SK-N-SH (cell line): ENCODE results near the gene PPY. TPM values are rescaled to one million over a fixed set of nuclear protein-coding genes. Genes with fewer than 3 reads are reported as not detected.

Source experiments
- CTCF ChIA-PET: fragments of 300-600, 350-600 bp; formaldehyde crosslinking; extraction: SDS; loops from one replicate; lab custom pipeline; 2021; lab: Yijun Ruan, JAX
- POLR2A ChIA-PET: fragments of 350-600 bp; sonication (Branson Sonifier 250); formaldehyde crosslinking; extraction: SDS; loops from one replicate; lab custom pipeline; 2020; ENCODE audit warnings: antibody characterized with exemption, inconsistent platforms; lab: Yijun Ruan, JAX
- DNase-seq: peaks from one replicate; pipeline ENCODE4 v3.0.0; 2012
- H2AFZ ChIP-seq: fragments of 200-600 bp; sonication (generic); 2 replicates; pipeline ENCODE4 v1.8.1; 2016; ENCODE audit warnings: antibody characterized with exemption, mild to moderate bottlenecking, low read depth
- H3F3A ChIP-seq: fragments of 200-600 bp; sonication (generic); replicated peaks from 2 replicates; pipeline ENCODE3; 2016; ENCODE audit warnings: antibody characterized with exemption, mild to moderate bottlenecking; ENCODE audit not compliant: insufficient read depth
- H3K27ac ChIP-seq, 2 experiments: fragments of 200-500 bp in 1 of 2; fragments of 200-600 bp in 1 of 2; sonication (Bioruptor generic) in 1 of 2; sonication (generic), shearing (Covaris generic) in 1 of 2; 2 replicates each; pipeline versions ENCODE4 v1.5.1 to v1.6.1; 2014 to 2016; ENCODE audit warnings: low read depth in 2 of 2, inconsistent platforms in 1 of 2, low read length in 1 of 2, mild to moderate bottlenecking in 1 of 2, mixed read lengths in 1 of 2
- H3K27me3 ChIP-seq: fragments of 200-600 bp; sonication (generic), shearing (Covaris generic); 2 replicates; pipeline ENCODE4 v1.6.1; 2016; ENCODE audit warnings: mixed run types; ENCODE audit not compliant: insufficient read depth
- H3K36me3 ChIP-seq, 2 experiments: fragments of 200-500 bp in 1 of 2; fragments of 200-600 bp in 1 of 2; sonication (Bioruptor generic) in 1 of 2; sonication (generic) in 1 of 2; replicated peaks in 1 of 2; 2 replicates each; pipeline versions ENCODE3 to v1.5.1; 2014 to 2016; ENCODE audit warnings: low read length in 1 of 2, mild to moderate bottlenecking in 1 of 2; ENCODE audit not compliant: insufficient read depth in 2 of 2, control insufficient read depth in 1 of 2
- H3K4me1 ChIP-seq, 2 experiments: fragments of 200-500 bp in 1 of 2; fragments of 200-600 bp in 1 of 2; sonication (Bioruptor generic) in 1 of 2; sonication (generic), shearing (Covaris generic) in 1 of 2; 2 replicates each; pipeline versions ENCODE4 v1.5.1 to v1.6.1; 2014 to 2016; ENCODE audit warnings: low read depth in 1 of 2, low read length in 1 of 2, mixed run types in 1 of 2; ENCODE audit not compliant: insufficient read depth in 2 of 2, control insufficient read depth in 1 of 2
- H3K4me2 ChIP-seq: fragments of 200-600 bp; sonication (generic), shearing (Covaris generic); 2 replicates; pipeline ENCODE4 v1.6.1; 2017; ENCODE audit warnings: mixed run types
- H3K4me3 ChIP-seq, 2 experiments: fragments of 200-500 bp in 1 of 2; fragments of 200-600 bp in 1 of 2; sonication (Bioruptor generic) in 1 of 2; sonication (generic), shearing (Covaris generic) in 1 of 2; 2 replicates each; pipeline versions ENCODE4 v1.5.1 to v1.8.1; 2014 to 2016; ENCODE audit warnings: low read depth in 2 of 2, inconsistent platforms in 1 of 2, low read length in 1 of 2, mild to moderate bottlenecking in 1 of 2, mixed read lengths in 1 of 2, moderate library complexity in 1 of 2
- H3K79me2 ChIP-seq: fragments of 200-600 bp; sonication (generic); 2 replicates; pipeline ENCODE4 v1.8.1; 2017; ENCODE audit warnings: mild to moderate bottlenecking; ENCODE audit not compliant: insufficient read depth
- H3K9ac ChIP-seq: fragments of 200-600 bp; sonication (generic); 2 replicates; pipeline ENCODE4 v1.6.1; 2017; ENCODE audit warnings: mixed run types
- H3K9me2 ChIP-seq: fragments of 200-600 bp; sonication (generic); 2 replicates; pipeline ENCODE4 v1.6.1; 2017; ENCODE audit warnings: mixed run types
- H3K9me3 ChIP-seq: fragments of 200-600 bp; sonication (generic); 2 replicates; pipeline ENCODE4 v1.6.1; 2017; ENCODE audit warnings: mixed run types, mild to moderate bottlenecking, moderate library complexity
- H4K20me1 ChIP-seq: fragments of 200-600 bp; sonication (generic); 2 replicates; pipeline ENCODE4 v1.6.1; 2017; ENCODE audit warnings: mild to moderate bottlenecking, mixed run types; ENCODE audit not compliant: insufficient read depth
- CHD2 ChIP-seq: fragments of 150-350 bp; IDR thresholded peaks from 2 replicates; pipeline ENCODE4 v1.6.1; 2018; ENCODE audit warnings: low read length; ENCODE audit not compliant: partially characterized antibody
- ELF1 ChIP-seq: IDR thresholded peaks from 2 replicates; pipeline ENCODE4 v1.4.0; 2012
- EP300 ChIP-seq, 2 experiments: IDR thresholded peaks; 2 replicates each; pipeline versions ENCODE4 v1.4.0 to v1.6.1; 2012; ENCODE audit warnings: borderline replicate concordance in 1 of 2, low read depth in 1 of 2, low read length in 1 of 2
- EZH2phosphoT487 ChIP-seq: fragments of 200-600 bp; sonication (generic); IDR thresholded peaks from 2 replicates; pipeline ENCODE4 v1.6.1; 2017; ENCODE audit warnings: low read depth, mixed run types, mild to moderate bottlenecking, antibody characterized with exemption, moderate library complexity, borderline replicate concordance
- FOSL2 ChIP-seq: IDR thresholded peaks from 2 replicates; pipeline ENCODE4 v1.4.0; 2012; ENCODE audit warnings: low read depth, mild to moderate bottlenecking, moderate library complexity, borderline replicate concordance
- FOXJ3 ChIP-seq: sonication (generic); formaldehyde crosslinking; IDR thresholded peaks from 2 replicates; pipeline ENCODE4 v1.5.1; 2020; ENCODE audit warnings: mild to moderate bottlenecking, missing genetic modification reagents
- FOXM1 ChIP-seq: IDR thresholded peaks from 2 replicates; pipeline ENCODE4 v1.4.0; 2012; ENCODE audit warnings: low read depth, mild to moderate bottlenecking
- GABPA ChIP-seq: IDR thresholded peaks from 2 replicates; pipeline ENCODE4 v1.4.0; 2012; ENCODE audit warnings: low read depth, mild to moderate bottlenecking
- JUND ChIP-seq: IDR thresholded peaks from 2 replicates; pipeline ENCODE4 v1.4.0; 2012
- MEF2A ChIP-seq: IDR thresholded peaks from 2 replicates; pipeline ENCODE4 v1.4.0; 2012; ENCODE audit warnings: low read depth, borderline replicate concordance
- RAD21 ChIP-seq: IDR thresholded peaks from 2 replicates; pipeline ENCODE4 v1.6.1; 2012; ENCODE audit warnings: mild to moderate bottlenecking, low read length
- RCOR1 ChIP-seq: fragments of 150-350 bp; IDR thresholded peaks from 2 replicates; pipeline ENCODE4 v1.6.1; 2017; ENCODE audit warnings: antibody characterized with exemption, low read length
- RXRA ChIP-seq: IDR thresholded peaks from 2 replicates; pipeline ENCODE4 v1.4.0; 2012; ENCODE audit warnings: low read depth, mild to moderate bottlenecking, borderline replicate concordance
- SIN3A ChIP-seq: IDR thresholded peaks from 2 replicates; pipeline ENCODE4 v1.6.1; 2012; ENCODE audit warnings: low read depth, mild to moderate bottlenecking, low read length, moderate library complexity, borderline replicate concordance
- TEAD4 ChIP-seq: IDR thresholded peaks from 2 replicates; pipeline ENCODE4 v1.4.0; 2012; ENCODE audit warnings: mild to moderate bottlenecking, borderline replicate concordance; ENCODE audit not compliant: insufficient read depth
- YY1 ChIP-seq: IDR thresholded peaks from 2 replicates; pipeline ENCODE4 v1.4.0; 2012; ENCODE audit warnings: low read depth, mild to moderate bottlenecking
- WGBS: methylation state at CpG from one replicate; pipeline ENCODE4 v1.1.6; 2017; ENCODE audit warnings: low lambda C conversion rate; 5-methylcytosine and 5-hydroxymethylcytosine counted together
- polyA plus RNA-seq, 3 experiments: library from polyadenylated mRNA; depleted of rRNA; stranded (reverse); fragments of >200 nt; gene quantifications; 2 replicates each; pipeline ENCODE4 v1.2.3, GENCODE V29; 2012
- TF ChIP-seq, protein P1 (sequence below): fragments of 150-350 bp; IDR thresholded peaks from 2 replicates; pipeline ENCODE4 v1.6.1; 2016; ENCODE audit warnings: mild to moderate bottlenecking, low read depth, low read length
- TF ChIP-seq, protein P2 (sequence below): fragments of 150-350 bp; IDR thresholded peaks from 2 replicates; pipeline ENCODE4 v1.6.1; 2017; ENCODE audit warnings: antibody characterized with exemption, low read length, low read depth, borderline replicate concordance
- TF ChIP-seq, protein P3 (sequence below): IDR thresholded peaks from 2 replicates; pipeline ENCODE4 v1.6.1; 2012; ENCODE audit warnings: mild to moderate bottlenecking, low read depth, low read length, moderate library complexity

The PPY gene
- polyA plus RNA-seq, 1 of the 3 experiments (the other 2 are of a cell fraction) = not detected

DNA sequence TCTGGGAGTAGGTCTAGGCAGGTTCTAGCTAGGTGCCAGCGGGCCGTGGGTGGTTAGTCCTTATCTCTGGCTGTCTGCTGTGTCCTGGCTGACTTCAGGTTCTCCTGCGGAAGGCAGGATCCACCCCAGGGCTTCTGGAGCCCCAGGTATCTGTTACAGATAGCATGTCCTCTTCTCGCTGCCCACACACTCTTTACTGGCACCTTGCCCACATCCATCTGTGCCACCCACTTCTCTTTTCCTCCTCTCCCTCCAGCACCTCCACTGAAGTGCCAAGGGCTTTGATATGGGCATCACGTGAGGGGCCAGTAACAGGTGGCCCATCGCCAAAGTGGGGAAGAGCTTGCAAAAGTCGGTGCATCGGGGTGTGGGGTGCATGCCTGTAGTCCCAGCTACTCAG lies 30.4 kb downstream of the PPY start:
- POLR2A ChIA-PET = no interaction called here
- Histone ChIP-seq H3K4me3 (no peak overlapping the region), H3K9ac (no peak overlapping the region), H2AFZ (no peak overlapping the region), H3K27ac (no peak overlapping the region), H4K20me1 (no peaks in the 10 kb centered on the region)
- DNase-seq = no peak
- TF ChIP-seq RCOR1 (no peak), EZH2phosphoT487 (no peak), RXRA (no peak), TEAD4 (no peak), EP300 (IDR thresholded peaks at IDR 0.05; ENCODE audit: borderline replicate concordance in 1 of 2, low read depth in 1 of 2, low read length in 1 of 2) (no peak), ELF1 (no peak), MEF2A (no peak), FOSL2 (no peak), SIN3A (no peak), FOXJ3 (CRISPR knock-in tag) (no peak), FOXM1 (no peak), GABPA (no peak)
- TF ChIP-seq, protein P1, sequence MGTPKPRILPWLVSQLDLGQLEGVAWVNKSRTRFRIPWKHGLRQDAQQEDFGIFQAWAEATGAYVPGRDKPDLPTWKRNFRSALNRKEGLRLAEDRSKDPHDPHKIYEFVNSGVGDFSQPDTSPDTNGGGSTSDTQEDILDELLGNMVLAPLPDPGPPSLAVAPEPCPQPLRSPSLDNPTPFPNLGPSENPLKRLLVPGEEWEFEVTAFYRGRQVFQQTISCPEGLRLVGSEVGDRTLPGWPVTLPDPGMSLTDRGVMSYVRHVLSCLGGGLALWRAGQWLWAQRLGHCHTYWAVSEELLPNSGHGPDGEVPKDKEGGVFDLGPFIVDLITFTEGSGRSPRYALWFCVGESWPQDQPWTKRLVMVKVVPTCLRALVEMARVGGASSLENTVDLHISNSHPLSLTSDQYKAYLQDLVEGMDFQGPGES = no peak
- TF ChIP-seq, protein P2, sequence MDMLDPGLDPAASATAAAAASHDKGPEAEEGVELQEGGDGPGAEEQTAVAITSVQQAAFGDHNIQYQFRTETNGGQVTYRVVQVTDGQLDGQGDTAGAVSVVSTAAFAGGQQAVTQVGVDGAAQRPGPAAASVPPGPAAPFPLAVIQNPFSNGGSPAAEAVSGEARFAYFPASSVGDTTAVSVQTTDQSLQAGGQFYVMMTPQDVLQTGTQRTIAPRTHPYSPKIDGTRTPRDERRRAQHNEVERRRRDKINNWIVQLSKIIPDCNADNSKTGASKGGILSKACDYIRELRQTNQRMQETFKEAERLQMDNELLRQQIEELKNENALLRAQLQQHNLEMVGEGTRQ = no peak
- TF ChIP-seq, all 33 proteins: peak for 0
- WGBS = 27% methylated on average over 6 of the region's 8 CpGs
- H3K9me3 ChIP-seq = no peaks in the 10 kb centered on the region
- H3F3A ChIP-seq = peaks cover 9% of the 10 kb centered on the region
- no peaks in the 10 kb centered on the region for H3K79me2 ChIP-seq
- CTCF ChIA-PET = interaction anchor here (1.0 to 8.8 kb wide), 4 partner anchors 9 to 83 kb away, joined by 3 to 80 read pairs (median 40); partner anchors contain the start of gene PPY
- H3K36me3 ChIP-seq = no peaks in the 10 kb centered on the region
- no peaks in the 10 kb centered on the region for H3K9me2 ChIP-seq
- H3K4me2 ChIP-seq = no peak overlapping the region
- peaks cover 7% of the 10 kb centered on the region; the same call in 1 of the 2 replicates for H3K27me3 ChIP-seq
- H3K4me1 ChIP-seq = peaks cover 9 to 11% of the 10 kb centered on the region in 2 experiments; a peak in 2 of 4 replicates

DNA sequence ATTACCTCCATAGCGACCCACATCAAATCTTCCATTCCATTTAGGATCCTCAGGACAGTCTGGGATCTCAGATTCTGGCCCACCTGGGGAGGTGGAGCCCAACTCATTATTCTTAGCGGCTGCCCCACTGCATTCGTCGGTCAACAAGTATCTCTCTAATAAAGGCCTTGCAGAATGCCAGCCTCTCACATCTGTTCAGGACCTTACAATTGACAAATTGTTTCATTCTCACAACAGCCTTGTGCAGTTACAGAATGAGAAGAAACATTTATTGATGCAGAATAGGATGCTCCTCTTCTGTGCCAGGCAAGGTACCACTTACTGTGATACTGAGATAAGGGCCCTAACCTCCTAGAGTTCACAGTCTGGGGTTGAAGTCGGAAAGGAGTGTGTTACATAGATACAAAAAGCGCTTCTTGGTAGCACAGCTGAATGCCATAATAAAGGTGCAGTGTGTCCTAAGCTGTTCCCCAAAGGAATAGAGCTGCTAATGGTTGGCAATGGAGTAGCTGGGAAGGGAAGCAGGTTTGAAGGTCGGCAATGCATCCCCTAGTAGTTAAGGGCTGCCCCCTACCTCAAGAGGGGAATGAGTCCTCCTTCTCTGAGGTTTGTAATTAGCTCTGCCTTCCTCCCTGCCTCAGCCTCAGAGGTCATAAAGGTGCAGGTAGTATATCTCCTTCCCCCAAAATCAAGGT lies 32.6 kb downstream of the PPY start:
- Histone ChIP-seq H3F3A (peaks cover 9% of the 10 kb centered on the region), H3K4me3 (no peak overlapping the region; a peak in 1 of 4 replicates), H3K4me2 (no peak overlapping the region), H3K9me2 (no peaks in the 10 kb centered on the region), H3K9me3 (no peaks in the 10 kb centered on the region), H3K36me3 (no peaks in the 10 kb centered on the region), H3K27me3 (peaks cover 7% of the 10 kb centered on the region; the same call in 1 of the 2 replicates), H3K27ac (no peak overlapping the region), H3K79me2 (no peaks in the 10 kb centered on the region), H3K9ac (no peak overlapping the region), H4K20me1 (no peaks in the 10 kb centered on the region), H2AFZ (no peak overlapping the region), H3K4me1 (peaks cover 9 to 23% of the 10 kb centered on the region in 2 experiments; a peak in 2 of 4 replicates)
- 73% methylated on average over 7 of the region's 7 CpGs for WGBS
- DNase-seq = no peak
- TF ChIP-seq RXRA (no peak), EZH2phosphoT487 (no peak), RAD21 (no peak), YY1 (no peak), JUND (no peak), CHD2 (no peak)
- TF ChIP-seq, protein P3, sequence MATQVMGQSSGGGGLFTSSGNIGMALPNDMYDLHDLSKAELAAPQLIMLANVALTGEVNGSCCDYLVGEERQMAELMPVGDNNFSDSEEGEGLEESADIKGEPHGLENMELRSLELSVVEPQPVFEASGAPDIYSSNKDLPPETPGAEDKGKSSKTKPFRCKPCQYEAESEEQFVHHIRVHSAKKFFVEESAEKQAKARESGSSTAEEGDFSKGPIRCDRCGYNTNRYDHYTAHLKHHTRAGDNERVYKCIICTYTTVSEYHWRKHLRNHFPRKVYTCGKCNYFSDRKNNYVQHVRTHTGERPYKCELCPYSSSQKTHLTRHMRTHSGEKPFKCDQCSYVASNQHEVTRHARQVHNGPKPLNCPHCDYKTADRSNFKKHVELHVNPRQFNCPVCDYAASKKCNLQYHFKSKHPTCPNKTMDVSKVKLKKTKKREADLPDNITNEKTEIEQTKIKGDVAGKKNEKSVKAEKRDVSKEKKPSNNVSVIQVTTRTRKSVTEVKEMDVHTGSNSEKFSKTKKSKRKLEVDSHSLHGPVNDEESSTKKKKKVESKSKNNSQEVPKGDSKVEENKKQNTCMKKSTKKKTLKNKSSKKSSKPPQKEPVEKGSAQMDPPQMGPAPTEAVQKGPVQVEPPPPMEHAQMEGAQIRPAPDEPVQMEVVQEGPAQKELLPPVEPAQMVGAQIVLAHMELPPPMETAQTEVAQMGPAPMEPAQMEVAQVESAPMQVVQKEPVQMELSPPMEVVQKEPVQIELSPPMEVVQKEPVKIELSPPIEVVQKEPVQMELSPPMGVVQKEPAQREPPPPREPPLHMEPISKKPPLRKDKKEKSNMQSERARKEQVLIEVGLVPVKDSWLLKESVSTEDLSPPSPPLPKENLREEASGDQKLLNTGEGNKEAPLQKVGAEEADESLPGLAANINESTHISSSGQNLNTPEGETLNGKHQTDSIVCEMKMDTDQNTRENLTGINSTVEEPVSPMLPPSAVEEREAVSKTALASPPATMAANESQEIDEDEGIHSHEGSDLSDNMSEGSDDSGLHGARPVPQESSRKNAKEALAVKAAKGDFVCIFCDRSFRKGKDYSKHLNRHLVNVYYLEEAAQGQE = no peak
- ChIA-PET CTCF (interaction anchor here (0.7 to 23.5 kb wide), 28 partner anchors 10 to 436 kb away, joined by 3 to 344 read pairs (median 4); partner anchors contain the start of gene PPY), POLR2A (no interaction called here)
